ENCODE data around the gene SETD1A.

The SETD1A gene

DNA sequence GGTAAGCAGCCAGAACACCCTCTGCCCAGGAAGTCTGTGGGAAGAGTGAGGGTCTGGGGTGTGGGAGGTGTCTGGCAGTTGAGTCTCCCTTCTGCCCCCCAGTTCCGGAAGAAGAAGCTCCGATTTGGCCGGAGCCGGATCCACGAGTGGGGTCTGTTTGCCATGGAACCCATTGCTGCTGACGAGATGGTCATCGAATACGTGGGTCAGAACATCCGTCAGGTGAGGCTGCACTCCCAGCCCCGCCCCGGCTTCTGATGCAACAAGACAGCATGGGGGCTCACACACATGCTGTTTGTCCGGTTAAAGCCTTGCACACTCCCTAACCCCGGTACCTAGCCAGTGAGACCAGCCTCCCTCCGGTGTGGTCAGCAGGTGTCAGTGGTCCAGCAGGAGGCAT is 23.4 kb downstream of the SETD1A start:
- FAIRE-seq = no peak
- DNase-seq (ENCODE audit: low spot score) = no peak

GRCh38 chr16:30982548-30983288 is 25.2 kb downstream of the SETD1A start:
- FAIRE-seq = no peak
- no peak for DNase-seq (ENCODE audit: low spot score)

DNA sequence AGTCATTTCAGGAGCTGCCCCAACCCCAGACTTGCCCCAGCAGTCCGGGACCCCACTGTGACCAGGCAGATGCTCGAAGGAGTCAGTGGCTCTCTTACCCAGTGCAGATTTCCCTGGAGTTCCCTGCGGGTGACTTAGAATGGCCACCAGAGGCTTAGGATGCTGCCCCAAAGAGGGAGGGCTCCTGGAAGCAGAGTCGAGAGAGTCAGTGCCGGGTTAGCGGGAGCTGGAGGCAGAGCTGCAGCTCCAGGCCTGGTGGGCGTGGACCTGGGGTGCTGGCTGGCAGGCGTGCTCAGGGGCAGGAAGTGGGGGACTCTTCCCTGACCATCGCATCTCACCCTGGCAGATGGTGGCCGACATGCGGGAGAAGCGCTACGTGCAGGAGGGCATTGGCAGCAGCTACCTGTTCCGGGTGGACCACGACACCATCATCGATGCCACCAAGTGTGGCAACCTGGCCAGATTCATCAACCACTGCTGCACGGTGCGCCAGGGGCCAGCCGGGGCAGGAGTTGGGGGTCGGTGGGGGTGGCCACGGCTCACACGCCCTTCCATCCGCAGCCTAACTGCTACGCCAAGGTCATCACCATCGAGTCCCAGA is 25.8 kb downstream of the SETD1A start:
- DNase-seq (ENCODE audit: low spot score) (no peak), FAIRE-seq (no peak)

- no peak for FAIRE-seq
- DNase-seq (ENCODE audit: low spot score) = no peak
Observed at GRCh38 chr16:30983898-30984610, 26.5 kb downstream of the SETD1A start.

- peak; percentile 64 for DNase-seq (ENCODE audit: low spot score)
- FAIRE-seq = no peak
Observed at GRCh38 chr16:30984669-30985400, 27.3 kb downstream of the SETD1A start, which contains the start of gene HSD3B7. Gene HSD3B7, plus strand, starts transcription at chr16:30985207. Its CDS starts 452 bp downstream, at chr16:30985659.

DNA sequence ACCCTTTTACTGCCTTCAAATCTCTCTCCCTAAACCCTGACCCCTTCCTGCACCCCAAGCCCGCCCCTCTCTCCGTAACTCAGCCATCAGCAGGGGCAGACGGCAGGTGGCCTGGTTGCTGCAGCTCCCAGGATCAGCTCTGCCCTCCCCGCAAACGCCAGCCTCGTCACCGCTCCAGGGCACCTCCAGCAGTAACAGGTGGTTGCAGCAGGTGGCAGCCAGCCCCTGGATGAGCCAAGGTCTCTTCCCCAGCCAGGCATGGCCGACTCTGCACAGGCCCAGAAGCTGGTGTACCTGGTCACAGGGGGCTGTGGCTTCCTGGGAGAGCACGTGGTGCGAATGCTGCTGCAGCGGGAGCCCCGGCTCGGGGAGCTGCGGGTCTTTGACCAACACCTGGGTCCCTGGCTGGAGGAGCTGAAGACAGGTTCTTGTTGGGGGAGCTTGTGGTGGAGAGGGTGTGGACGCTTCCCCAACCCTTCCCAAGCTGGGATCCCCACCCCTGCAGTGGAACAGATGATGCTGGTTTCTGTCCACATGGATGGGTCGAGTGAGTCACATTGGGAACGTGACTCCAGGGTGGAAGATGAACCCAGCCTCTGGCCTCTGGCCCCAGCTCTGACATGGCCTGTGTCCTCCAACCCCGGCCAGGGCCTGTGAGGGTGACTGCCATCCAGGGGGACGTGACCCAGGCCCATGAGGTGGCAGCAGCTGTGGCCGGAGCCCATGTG is 28.0 kb downstream of the SETD1A start:
- no peak for FAIRE-seq
- peak; percentile 63 for DNase-seq (ENCODE audit: low spot score)

DNA sequence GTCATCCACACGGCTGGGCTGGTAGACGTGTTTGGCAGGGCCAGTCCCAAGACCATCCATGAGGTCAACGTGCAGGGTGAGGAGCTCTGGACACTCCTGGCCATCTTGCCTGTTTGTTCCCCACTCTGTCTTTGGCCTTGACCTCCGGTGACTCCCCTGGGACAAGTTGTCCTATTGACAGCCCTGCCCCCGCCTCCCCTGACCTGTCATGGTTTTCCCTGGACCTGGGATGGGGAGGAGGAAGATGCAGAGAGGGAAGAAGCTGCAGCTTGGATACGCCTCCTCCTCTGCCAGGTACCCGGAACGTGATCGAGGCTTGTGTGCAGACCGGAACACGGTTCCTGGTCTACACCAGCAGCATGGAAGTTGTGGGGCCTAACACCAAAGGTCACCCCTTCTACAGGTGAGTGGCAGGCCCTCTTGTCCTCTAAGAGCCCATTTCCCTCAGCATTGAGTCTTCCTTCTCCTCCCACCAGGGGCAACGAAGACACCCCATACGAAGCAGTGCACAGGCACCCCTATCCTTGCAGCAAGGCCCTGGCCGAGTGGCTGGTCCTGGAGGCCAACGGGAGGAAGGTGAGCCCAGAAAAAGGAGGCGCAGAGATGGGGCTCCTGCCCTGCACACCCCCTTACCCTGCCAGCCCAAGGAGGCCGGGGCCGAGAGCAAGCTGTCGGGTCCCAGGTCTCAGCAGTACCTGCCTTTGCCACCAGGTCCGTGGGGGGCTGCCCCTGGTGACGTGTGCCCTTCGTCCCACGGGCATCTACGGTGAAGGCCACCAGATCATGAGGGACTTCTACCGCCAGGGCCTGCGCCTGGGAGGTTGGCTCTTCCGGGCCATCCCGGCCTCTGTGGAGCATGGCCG is 28.8 kb downstream of the SETD1A start:
- DNase-seq (ENCODE audit: low spot score) (no peak), FAIRE-seq (no peak)

DNA sequence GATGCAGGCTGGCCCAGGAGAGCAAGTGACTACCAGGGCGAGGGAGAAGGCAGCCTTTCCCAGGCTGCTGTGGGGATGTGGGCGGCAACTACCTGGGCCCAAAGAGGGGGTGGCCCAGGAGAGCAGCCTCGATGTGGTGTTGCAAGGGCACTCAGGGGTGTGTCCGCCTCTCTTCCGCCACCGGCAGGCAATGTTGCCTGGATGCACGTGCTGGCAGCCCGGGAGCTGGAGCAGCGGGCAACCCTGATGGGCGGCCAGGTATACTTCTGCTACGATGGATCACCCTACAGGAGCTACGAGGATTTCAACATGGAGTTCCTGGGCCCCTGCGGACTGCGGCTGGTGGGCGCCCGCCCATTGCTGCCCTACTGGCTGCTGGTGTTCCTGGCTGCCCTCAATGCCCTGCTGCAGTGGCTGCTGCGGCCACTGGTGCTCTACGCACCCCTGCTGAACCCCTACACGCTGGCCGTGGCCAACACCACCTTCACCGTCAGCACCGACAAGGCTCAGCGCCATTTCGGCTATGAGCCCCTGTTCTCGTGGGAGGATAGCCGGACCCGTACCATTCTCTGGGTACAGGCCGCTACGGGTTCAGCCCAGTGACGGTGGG is 30.1 kb downstream of the SETD1A start:
- DNase-seq (ENCODE audit: low spot score) (no peak), FAIRE-seq (no peak)

- DNase-seq (ENCODE audit: low spot score) = no peak
- FAIRE-seq = no peak
Observed at GRCh38 chr16:30989469-30990047, 32.0 kb downstream of the SETD1A start.

GRCh38 chr16:30990105-30990504 is 32.6 kb downstream of the SETD1A start:
- FAIRE-seq (no peak), DNase-seq (ENCODE audit: low spot score) (no peak)

DNA sequence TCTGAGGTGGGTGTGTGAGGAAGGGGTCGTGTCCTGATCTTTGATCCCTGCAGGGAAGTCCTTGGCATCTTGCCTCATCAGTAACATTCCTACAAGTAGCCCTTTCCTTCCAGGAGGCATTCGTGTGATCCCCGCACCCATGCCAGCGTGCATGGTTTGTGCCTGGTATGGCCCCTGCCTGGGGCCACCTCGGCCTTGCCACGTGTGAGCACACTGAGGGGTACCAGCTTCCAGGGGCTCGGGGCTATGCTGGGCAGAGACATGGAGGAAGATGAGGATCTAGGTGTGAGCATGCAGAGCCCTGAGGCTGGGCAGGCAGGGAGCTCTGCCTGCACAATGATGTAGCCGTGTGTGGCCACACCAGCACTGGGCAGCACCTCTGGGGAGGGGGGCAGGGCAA is 33.5 kb downstream of the SETD1A start:
- DNase-seq (ENCODE audit: low spot score) (no peak), FAIRE-seq (no peak)

DNA sequence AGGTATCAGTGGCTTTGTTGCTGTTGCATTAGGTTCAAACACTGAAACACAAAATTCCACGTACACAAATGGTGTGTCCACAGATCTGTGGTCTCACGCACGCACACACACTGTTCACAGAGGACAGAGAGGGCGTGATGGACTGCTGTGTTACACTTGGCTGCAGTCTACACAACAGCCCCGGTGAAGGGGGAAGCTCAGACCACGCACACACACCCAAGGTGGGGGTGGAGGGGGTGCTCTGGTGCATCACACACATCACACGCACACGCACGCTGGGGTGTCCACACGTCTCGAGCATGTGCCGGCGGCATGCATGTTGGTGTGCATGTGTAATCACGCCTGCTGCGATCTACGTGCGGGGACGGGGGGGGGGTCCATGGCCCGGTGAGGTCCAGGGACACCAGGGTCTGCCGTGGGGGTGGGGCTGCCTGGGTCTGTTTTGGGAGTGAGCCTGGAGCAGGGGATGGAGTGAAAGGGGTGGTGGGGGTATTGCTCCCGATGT is 34.8 kb downstream of the SETD1A start:
- no peak for FAIRE-seq

DNA sequence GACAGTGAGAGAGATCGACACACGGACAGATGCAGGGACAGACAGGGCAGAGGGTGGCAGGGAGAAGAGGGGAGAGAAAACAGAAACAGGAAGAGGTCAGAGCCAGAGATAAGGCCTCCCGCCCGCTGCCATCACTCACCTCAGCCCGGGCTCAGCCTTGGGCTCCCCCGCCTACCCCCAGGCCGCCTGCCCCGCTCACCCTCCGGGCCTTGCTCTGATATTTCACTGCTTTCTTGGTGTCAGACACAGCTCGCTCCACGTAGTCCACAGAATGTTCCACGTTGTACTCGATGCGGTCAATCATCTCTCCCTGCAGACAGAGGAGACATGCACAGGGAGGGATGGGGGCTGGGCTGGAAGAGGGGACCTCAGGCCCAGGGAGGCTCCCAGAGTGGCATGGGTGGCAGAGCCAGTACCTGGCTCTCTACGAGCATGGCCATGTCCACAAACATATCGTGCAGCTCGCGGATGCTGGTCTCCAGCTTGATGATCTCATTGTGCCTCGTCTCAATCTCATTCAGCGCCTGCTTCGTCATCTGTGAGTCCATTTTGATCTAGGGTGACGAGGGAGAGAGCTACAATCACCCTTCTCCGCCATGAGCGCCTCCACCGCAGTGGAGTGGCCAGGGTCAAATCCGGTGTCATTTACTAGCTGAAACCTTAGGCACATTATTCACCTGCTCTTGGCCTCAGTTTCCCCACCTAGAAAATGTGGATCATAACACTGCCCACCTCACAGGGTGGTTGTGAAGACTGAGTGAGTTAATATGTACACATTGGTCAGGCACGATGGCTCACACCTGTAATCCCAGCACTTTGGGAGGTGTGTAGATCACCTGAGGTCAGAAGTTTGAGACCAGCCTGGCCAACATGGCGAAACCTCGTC is 35.6 kb downstream of the SETD1A start:
- FAIRE-seq (no peak), DNase-seq (ENCODE audit: low spot score) (no peak)

More for the DNA sequence above, 34.8 kb downstream of the SETD1A start:
- no peak for DNase-seq (ENCODE audit: low spot score)

DNA sequence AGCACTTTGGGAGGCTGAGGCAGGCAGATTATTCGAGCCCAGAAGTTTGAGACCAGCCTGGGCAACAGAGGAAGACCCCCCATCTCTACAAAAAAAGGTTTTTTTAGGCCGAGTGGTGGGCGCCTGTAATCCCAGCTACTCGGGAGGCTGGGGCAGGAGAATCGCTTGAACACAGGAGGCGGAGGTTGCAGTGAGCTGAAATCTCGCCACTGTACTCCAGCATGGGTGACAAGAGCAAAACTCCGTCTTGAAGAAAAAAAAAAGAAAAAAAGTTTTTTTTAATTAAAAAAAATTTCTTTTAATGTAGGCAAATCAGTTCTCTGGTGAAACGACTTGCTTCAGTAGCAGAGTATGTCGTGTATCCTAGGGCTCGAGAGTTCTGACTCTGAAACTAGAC is 38.4 kb downstream of the SETD1A start:
- DNase-seq (ENCODE audit: low spot score) = no peak
- FAIRE-seq = no peak

DNA sequence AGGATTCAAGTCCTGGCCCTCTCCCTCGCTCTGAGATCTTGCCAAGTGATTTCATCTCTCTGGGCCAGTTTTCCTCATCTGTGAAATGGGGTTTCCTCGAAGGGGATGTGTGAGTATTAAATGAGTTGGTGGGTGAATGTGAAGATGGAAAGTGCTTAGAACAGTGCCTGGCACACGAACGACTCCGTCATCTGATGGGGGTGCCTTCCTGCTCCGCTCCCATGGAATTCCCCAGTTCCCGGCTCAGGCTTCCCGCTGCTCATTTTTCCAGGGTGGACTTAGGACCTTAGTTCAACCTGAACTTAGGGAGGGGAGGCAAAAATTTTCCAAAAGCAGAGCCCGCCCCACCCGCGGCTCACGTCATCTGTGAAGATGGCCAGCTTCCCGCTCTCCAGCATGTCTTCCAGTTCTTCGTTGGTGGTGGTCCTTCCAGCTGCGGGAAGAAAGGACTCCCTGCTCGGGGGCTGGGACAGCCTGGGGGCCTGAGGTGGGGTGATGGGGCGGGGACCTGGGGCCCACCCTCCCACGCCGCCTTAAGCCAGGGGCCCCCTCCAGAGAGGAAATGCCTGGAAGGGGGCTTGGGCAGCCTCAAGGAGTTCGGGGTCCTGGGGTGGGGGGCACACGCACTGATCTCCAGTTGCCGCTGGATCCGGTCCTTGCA is 38.9 kb downstream of the SETD1A start:
- DNase-seq (ENCODE audit: low spot score) (peak; percentile 61), FAIRE-seq (no peak)

GRCh38 chr16:30996985-30997724 is 39.6 kb downstream of the SETD1A start:
- DNase-seq (ENCODE audit: low spot score) (peak; percentile 70), FAIRE-seq (no peak)
